ENCODE data around the gene TMEM143. TPM values are rescaled to one million over a fixed set of nuclear protein-coding genes. Genes with fewer than 3 reads are reported as not detected.

TMEM143 gene
- total RNA-seq, 1 donor from 2014 or later: 11.9 TPM

- no peaks in the 10 kb centered on the region for H3K27me3 Mint-ChIP-seq (ENCODE audit: unreplicated experiment)
- peak; percentile 58 for DNase-seq
- peaks cover 6% of the 10 kb centered on the region for H3K36me3 Mint-ChIP-seq (ENCODE audit: unreplicated experiment)
- H3K27ac Mint-ChIP-seq (ENCODE audit: unreplicated experiment): peak overlapping the region; percentile 67
- H3K9me3 Mint-ChIP-seq (ENCODE audit: unreplicated experiment): peaks cover 2% of the 10 kb centered on the region
- no peak overlapping the region for H3K4me3 Mint-ChIP-seq (ENCODE audit: unreplicated experiment)
- H3K4me1 Mint-ChIP-seq (ENCODE audit: low read depth, unreplicated experiment): peaks cover 11% of the 10 kb centered on the region
- TF ChIP-seq, protein P1, sequence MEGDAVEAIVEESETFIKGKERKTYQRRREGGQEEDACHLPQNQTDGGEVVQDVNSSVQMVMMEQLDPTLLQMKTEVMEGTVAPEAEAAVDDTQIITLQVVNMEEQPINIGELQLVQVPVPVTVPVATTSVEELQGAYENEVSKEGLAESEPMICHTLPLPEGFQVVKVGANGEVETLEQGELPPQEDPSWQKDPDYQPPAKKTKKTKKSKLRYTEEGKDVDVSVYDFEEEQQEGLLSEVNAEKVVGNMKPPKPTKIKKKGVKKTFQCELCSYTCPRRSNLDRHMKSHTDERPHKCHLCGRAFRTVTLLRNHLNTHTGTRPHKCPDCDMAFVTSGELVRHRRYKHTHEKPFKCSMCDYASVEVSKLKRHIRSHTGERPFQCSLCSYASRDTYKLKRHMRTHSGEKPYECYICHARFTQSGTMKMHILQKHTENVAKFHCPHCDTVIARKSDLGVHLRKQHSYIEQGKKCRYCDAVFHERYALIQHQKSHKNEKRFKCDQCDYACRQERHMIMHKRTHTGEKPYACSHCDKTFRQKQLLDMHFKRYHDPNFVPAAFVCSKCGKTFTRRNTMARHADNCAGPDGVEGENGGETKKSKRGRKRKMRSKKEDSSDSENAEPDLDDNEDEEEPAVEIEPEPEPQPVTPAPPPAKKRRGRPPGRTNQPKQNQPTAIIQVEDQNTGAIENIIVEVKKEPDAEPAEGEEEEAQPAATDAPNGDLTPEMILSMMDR (IDR thresholded peaks at IDR 0.05; ENCODE audit: partially characterized antibody, unreplicated experiment): no peak
Observed at GRCh38 chr19:48308631-48309586, 54.8 kb downstream of the TMEM143 start.

DNA sequence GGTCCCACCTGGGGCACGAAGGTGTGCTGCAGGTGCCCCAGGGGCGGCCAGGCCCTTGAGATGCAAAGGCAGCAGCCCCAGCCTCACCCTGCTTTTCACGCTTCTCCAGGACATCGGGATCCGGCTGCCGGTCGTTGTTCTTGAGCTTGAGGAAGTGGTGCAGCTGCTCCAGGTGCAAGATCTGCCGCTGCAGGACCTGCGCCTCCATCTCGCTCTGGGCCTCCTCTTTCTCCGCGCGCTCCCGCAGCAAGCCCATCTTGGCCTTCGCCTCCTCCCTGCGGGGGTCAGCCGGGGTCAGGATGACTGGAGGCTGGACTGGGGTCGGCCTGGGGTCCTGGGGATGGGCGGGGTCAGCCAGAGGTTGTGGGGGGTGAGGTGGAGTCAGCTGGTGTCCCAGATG is 59.9 kb downstream of the TMEM143 start:
- Mint-ChIP-seq H3K36me3 (ENCODE audit: unreplicated experiment) (peaks cover 6% of the 10 kb centered on the region), H3K27me3 (ENCODE audit: unreplicated experiment) (no peaks in the 10 kb centered on the region), H3K27ac (ENCODE audit: unreplicated experiment) (no peak overlapping the region), H3K4me3 (ENCODE audit: unreplicated experiment) (no peak overlapping the region), H3K4me1 (ENCODE audit: low read depth, unreplicated experiment) (peaks cover 3% of the 10 kb centered on the region), H3K9me3 (ENCODE audit: unreplicated experiment) (no peaks in the 10 kb centered on the region)
- TF ChIP-seq, protein P1 (IDR thresholded peaks at IDR 0.05; ENCODE audit: partially characterized antibody, unreplicated experiment): no peak
- no peak for DNase-seq

DNA sequence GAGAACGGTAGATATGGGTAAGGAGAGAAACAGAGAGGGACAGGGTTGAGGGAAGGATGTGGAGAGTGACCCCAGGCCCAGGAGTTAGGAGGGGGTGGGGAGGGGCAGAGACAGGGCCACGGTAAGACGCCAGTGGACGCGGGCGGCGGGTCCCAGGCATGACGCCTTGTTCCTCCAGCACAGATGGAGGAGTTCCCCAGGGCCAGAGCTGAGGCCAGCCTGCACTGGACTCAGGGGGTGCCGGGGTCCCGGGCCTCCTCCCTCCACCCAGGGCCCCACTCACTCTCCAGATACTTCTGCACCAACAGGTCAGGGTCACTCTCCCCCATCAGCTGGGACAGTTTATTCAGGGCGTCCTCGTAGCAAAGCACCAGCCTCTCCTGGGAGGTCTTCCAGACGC is 60.4 kb downstream of the TMEM143 start:
- H3K4me1 Mint-ChIP-seq (ENCODE audit: low read depth, unreplicated experiment): peaks cover 3% of the 10 kb centered on the region
- H3K27me3 Mint-ChIP-seq (ENCODE audit: unreplicated experiment): no peaks in the 10 kb centered on the region
- H3K4me3 Mint-ChIP-seq (ENCODE audit: unreplicated experiment): no peak overlapping the region
- no peak for DNase-seq
- H3K36me3 Mint-ChIP-seq (ENCODE audit: unreplicated experiment): peaks cover 6% of the 10 kb centered on the region
- H3K9me3 Mint-ChIP-seq (ENCODE audit: unreplicated experiment): no peaks in the 10 kb centered on the region
- TF ChIP-seq, protein P1 (IDR thresholded peaks at IDR 0.05; ENCODE audit: partially characterized antibody, unreplicated experiment): no peak
- H3K27ac Mint-ChIP-seq (ENCODE audit: unreplicated experiment): no peak overlapping the region

DNA sequence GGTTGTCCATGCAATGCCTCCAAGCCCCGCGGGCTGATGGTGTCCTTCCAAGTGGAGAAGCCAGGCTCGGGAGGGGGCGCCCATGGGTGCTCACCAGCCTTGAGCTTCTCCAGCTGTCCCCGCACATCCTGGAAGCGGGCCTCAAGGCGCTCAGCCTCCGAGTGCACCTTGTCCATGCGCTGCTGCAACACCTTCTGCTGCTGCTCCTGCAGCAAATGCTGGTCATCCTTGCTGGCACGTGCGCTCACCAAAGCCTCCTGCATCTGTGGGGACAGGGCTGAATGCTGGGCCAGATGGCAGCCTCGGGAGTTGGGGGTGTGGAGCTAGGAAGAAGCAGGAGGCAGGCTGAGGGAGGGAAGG is 61.2 kb downstream of the TMEM143 start:
- H3K36me3 Mint-ChIP-seq (ENCODE audit: unreplicated experiment): peaks cover 6% of the 10 kb centered on the region
- no peak for DNase-seq
- no peak overlapping the region for H3K27ac Mint-ChIP-seq (ENCODE audit: unreplicated experiment)
- no peaks in the 10 kb centered on the region for H3K9me3 Mint-ChIP-seq (ENCODE audit: unreplicated experiment)
- H3K27me3 Mint-ChIP-seq (ENCODE audit: unreplicated experiment): no peaks in the 10 kb centered on the region
- H3K4me3 Mint-ChIP-seq (ENCODE audit: unreplicated experiment): no peak overlapping the region
- no peaks in the 10 kb centered on the region for H3K4me1 Mint-ChIP-seq (ENCODE audit: low read depth, unreplicated experiment)
- TF ChIP-seq, protein P1 (IDR thresholded peaks at IDR 0.05; ENCODE audit: partially characterized antibody, unreplicated experiment): no peak

All from glutamatergic neuron (in vitro differentiated cells).